Iris pigment epithelial cell (primary cell): ENCODE data around the gene NKAIN4.

Source experiments
- DNase-seq: peaks from one replicate; pipeline ENCODE4 v3.0.0-alpha.2; 2011; ENCODE audit warnings: low read depth

NKAIN4 gene

GRCh38 chr20:63273635-63274380, 19.5 kb upstream of the NKAIN4 start:
- peak; percentile 91 for DNase-seq

- DNase-seq: no peak
These were observed 18.9 kb upstream of the NKAIN4 start for GRCh38 chr20:63273059-63273579.

GRCh38 chr20:63272105-63273058, 18.1 kb upstream of the NKAIN4 start, which contains the start of gene ARFGAP1:
Gene ARFGAP1, plus strand, starts transcription at chr20:63272813. Its CDS starts 2,768 bp downstream, at chr20:63275581.
- peak; percentile 93 for DNase-seq

- no peak for DNase-seq
These were observed 16.5 kb upstream of the NKAIN4 start for GRCh38 chr20:63270606-63271325.

GRCh38 chr20:63269724-63270123, 15.5 kb upstream of the NKAIN4 start:
- DNase-seq: no peak

GRCh38 chr20:63268671-63269439, 14.6 kb upstream of the NKAIN4 start:
- DNase-seq: no peak

GRCh38 chr20:63268256-63268655, 14.0 kb upstream of the NKAIN4 start:
- DNase-seq: no peak

GRCh38 chr20:63267691-63268090, 13.4 kb upstream of the NKAIN4 start:
- DNase-seq: no peak

- DNase-seq: peak; percentile 18
These were observed 11.7 kb upstream of the NKAIN4 start for GRCh38 chr20:63265891-63266515.

GRCh38 chr20:63264519-63264918, 10.3 kb upstream of the NKAIN4 start:
- no peak for DNase-seq

GRCh38 chr20:63264000-63264399, 9.7 kb upstream of the NKAIN4 start:
- no peak for DNase-seq

GRCh38 chr20:63262836-63263235, 8.6 kb upstream of the NKAIN4 start:
- DNase-seq: no peak

- DNase-seq: no peak
These were observed 7.7 kb upstream of the NKAIN4 start for GRCh38 chr20:63261795-63262528.

- DNase-seq: no peak
These were observed 7.0 kb upstream of the NKAIN4 start for GRCh38 chr20:63261060-63261794.

- no peak for DNase-seq
These were observed 6.3 kb upstream of the NKAIN4 start for GRCh38 chr20:63260521-63260920.

- no peak for DNase-seq
These were observed 5.6 kb upstream of the NKAIN4 start for GRCh38 chr20:63259734-63260460.

GRCh38 chr20:63258781-63259180, 4.5 kb upstream of the NKAIN4 start:
- no peak for DNase-seq

- no peak for DNase-seq
These were observed 3.4 kb upstream of the NKAIN4 start for GRCh38 chr20:63257629-63258028.

GRCh38 chr20:63256954-63257353, 2.7 kb upstream of the NKAIN4 start:
- no peak for DNase-seq
